HG03521 (cell line): Measurements from ENCODE around the gene KLHL21.

Experiments used
- ATAC-seq: cut with Tn5 transposase; IDR thresholded peaks from one replicate; pipeline ENCODE4 v1.9.1; 2021; ENCODE audit warnings: mild to moderate bottlenecking, moderate library complexity; ENCODE audit not compliant: unreplicated experiment

Gene KLHL21

GRCh38 chr1:6625584-6626149, 23.0 kb upstream of the KLHL21 start:
- ATAC-seq = no peak

- ATAC-seq = peak; percentile 77
These were observed 22.3 kb upstream of the KLHL21 start, which contains the start of gene THAP3 for GRCh38 chr1:6624710-6625583. THAP3 (plus strand) TSS chr1:6624868; CDS start chr1:6625219, 351 bp downstream.

GRCh38 chr1:6623269-6623965, 20.7 kb upstream of the KLHL21 start:
- no peak for ATAC-seq

GRCh38 chr1:6622396-6623152, 19.9 kb upstream of the KLHL21 start:
- no peak for ATAC-seq

- ATAC-seq = no peak
These were observed 19.0 kb upstream of the KLHL21 start for GRCh38 chr1:6621429-6622391.

- no peak for ATAC-seq
These were observed 16.4 kb upstream of the KLHL21 start for GRCh38 chr1:6619045-6619444.

- no peak for ATAC-seq
These were observed 12.5 kb upstream of the KLHL21 start for GRCh38 chr1:6614929-6615785.

GRCh38 chr1:6614019-6614928, 11.6 kb upstream of the KLHL21 start:
- no peak for ATAC-seq

- ATAC-seq = peak; percentile 93
These were observed 10.8 kb upstream of the KLHL21 start, which contains the start of gene PHF13 for GRCh38 chr1:6613361-6614018. PHF13 (plus strand) TSS chr1:6613731; CDS start chr1:6614067, 336 bp downstream.

- peak; percentile 23 for ATAC-seq
These were observed 10.1 kb upstream of the KLHL21 start for GRCh38 chr1:6612641-6613360.

GRCh38 chr1:6603915-6604558, 1.4 kb upstream of the KLHL21 start:
- ATAC-seq = no peak

- no peak for ATAC-seq
These were observed 707 bp upstream of the KLHL21 start for GRCh38 chr1:6603238-6603914.

- ATAC-seq = peak; percentile 10
These were observed 573 bp downstream of the KLHL21 start for GRCh38 chr1:6601923-6602668.

- ATAC-seq = no peak
These were observed 1.4 kb downstream of the KLHL21 start for GRCh38 chr1:6601049-6601922.
